Panc1 (cell line): ENCODE measurements around the gene SDC3. TPM values are rescaled to one million over a fixed set of nuclear protein-coding genes. Genes with fewer than 3 reads are reported as not detected.

Source experiments
- ATAC-seq: fragments of 200-7000 bp; cut with Tn5 transposase; 2 replicates; pipeline ENCODE4 v1.9.1; 2020; ENCODE audit warnings: mild to moderate bottlenecking, moderate library complexity
- BruUV-seq: library from RNA; stranded (reverse); fragments of 400-500 nt; replicated peaks from 2 replicates; lab custom pipeline; 2021; lab: Mats Ljungman, UMichigan
- CTCF ChIA-PET: fragments of 300-600 bp; sonication (Branson Sonifier 250); formaldehyde crosslinking; loops from one replicate; lab custom pipeline; 2022; ENCODE audit warnings: antibody characterized with exemption; lab: Charles Lee
- POLR2A ChIA-PET: fragments of 300-600 bp; sonication (Branson Sonifier 250); formaldehyde crosslinking; loops from one replicate; lab custom pipeline; 2022; ENCODE audit warnings: antibody characterized with exemption; lab: Charles Lee
- DNase-seq: peaks from one replicate; pipeline ENCODE4 v3.0.0-alpha.2; 2010; ENCODE audit warnings: low read depth, low spot score
- H3K27ac ChIP-seq: 2 replicates; pipeline ENCODE4 v1.5.1; 2011; ENCODE audit warnings: mild to moderate bottlenecking, low read length, inconsistent platforms
- H3K27me3 ChIP-seq: fragments of 200-500 bp; sonication (Bioruptor generic); 2 replicates; pipeline ENCODE4 v1.6.0; 2014; ENCODE audit warnings: low read length, inconsistent platforms; ENCODE audit not compliant: control insufficient read depth, insufficient read depth
- H3K36me3 ChIP-seq: fragments of 200-500 bp; sonication (Bioruptor generic); 2 replicates; pipeline ENCODE4 v1.5.1; 2014; ENCODE audit warnings: inconsistent platforms, mild to moderate bottlenecking, low read length, moderate library complexity; ENCODE audit not compliant: control insufficient read depth, insufficient read depth
- H3K4me1 ChIP-seq: 2 replicates; pipeline ENCODE4 v1.5.1; 2011; ENCODE audit warnings: inconsistent platforms, mild to moderate bottlenecking, low read length, moderate library complexity; ENCODE audit not compliant: control insufficient read depth, insufficient read depth
- H3K4me3 ChIP-seq, 2 experiments: 2 replicates each; pipeline ENCODE4 v1.5.1; 2011 to 2012; ENCODE audit warnings: low read depth in 2 of 2, low read length in 2 of 2, mild to moderate bottlenecking in 2 of 2, inconsistent platforms in 1 of 2, moderate library complexity in 1 of 2
- H3K9me3 ChIP-seq: fragments of 200-500 bp; sonication (Bioruptor generic); 2 replicates; pipeline ENCODE4 v1.5.1; 2014; ENCODE audit warnings: low read depth, mild to moderate bottlenecking, inconsistent platforms, low read length, moderate library complexity; ENCODE audit not compliant: control insufficient read depth, insufficient read depth
- CTCF ChIP-seq: fragments of 450-650 bp; IDR thresholded peaks from 2 replicates; pipeline ENCODE4 v1.5.1; 2017; ENCODE audit warnings: mild to moderate bottlenecking
- POLR2AphosphoS5 ChIP-seq: IDR thresholded peaks from 2 replicates; pipeline ENCODE4 v1.6.1; 2012; ENCODE audit warnings: mild to moderate bottlenecking, low read depth, low read length, moderate library complexity
- REST ChIP-seq, 2 experiments: IDR thresholded peaks; 2 replicates each; pipeline ENCODE4 v1.6.1; 2011 to 2012; ENCODE audit warnings: low read depth in 2 of 2, control low read depth in 1 of 2, low read length in 1 of 2, mild to moderate bottlenecking in 1 of 2, moderate library complexity in 1 of 2; ENCODE audit not compliant: insufficient read depth in 1 of 2
- SIN3A ChIP-seq: IDR thresholded peaks from 2 replicates; pipeline ENCODE4 v1.6.1; 2012; ENCODE audit warnings: low read depth, mild to moderate bottlenecking, low read length, moderate library complexity, borderline replicate concordance; ENCODE audit not compliant: insufficient read depth
- TCF7L2 ChIP-seq: IDR thresholded peaks from 2 replicates; pipeline ENCODE4 v1.6.1; 2011; ENCODE audit warnings: mild to moderate bottlenecking, low read depth, low read length, inconsistent platforms
- in situ Hi-C: cut with HindIII; loops from 2 replicates; pipeline ENCODE4 v1.10.0; 2016; ENCODE audit warnings: low sequenced_read_pairs, low pct_unique_long_range_greater_than_20kb
- intact Hi-C: fragments of 100-400 bp; cut with micrococcal nuclease; formaldehyde crosslinking; loops from one replicate; pipeline ENCODE4 v1.10.0; 2022; ENCODE audit not compliant: unreplicated experiment
- total RNA-seq: library from RNA; stranded (reverse); gene quantifications from one replicate; pipeline ENCODE4 v1.2.1, GENCODE V29; 2021; ENCODE audit not compliant: unreplicated experiment

SDC3 gene
- total RNA-seq, 1 experiment from 2014 or later: 36.1 TPM

DNA sequence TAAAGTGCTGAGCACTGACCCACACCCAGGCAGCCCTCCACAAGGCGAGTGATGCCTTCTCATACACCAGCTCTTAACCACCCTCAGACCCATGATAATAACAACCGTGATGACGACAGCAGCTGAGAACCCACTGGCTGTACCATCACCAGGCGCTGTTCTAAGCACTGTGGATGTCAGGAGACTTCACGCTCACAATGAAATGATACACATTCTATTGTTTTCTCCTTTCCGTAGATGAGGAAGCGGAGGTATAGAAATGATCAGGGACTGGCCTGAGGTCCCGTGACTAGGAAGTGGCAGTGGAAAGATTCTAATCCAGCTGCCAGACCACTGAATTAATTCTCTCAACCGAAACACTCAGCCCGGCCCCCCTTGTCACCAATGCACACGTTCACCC, 32.6 kb downstream of the SDC3 start:
- Histone ChIP-seq H3K27me3 (no peaks in the 10 kb centered on the region), H3K36me3 (no peaks in the 10 kb centered on the region), H3K4me3 (no peak overlapping the region), H3K4me1 (peaks cover 3% of the 10 kb centered on the region; the same call in 1 of the 2 replicates), H3K27ac (no peak overlapping the region), H3K9me3 (no peaks in the 10 kb centered on the region)
- ChIA-PET POLR2A (no interaction called here), CTCF (no interaction called here)
- intact Hi-C loops (no loop called here), in situ Hi-C loops (no loop called here)
- DNase-seq (no peak), ATAC-seq (no peak)
- no TSS peak for BruUV-seq
- TF ChIP-seq TCF7L2 (no peak), REST (IDR thresholded peaks at IDR 0.05; ENCODE audit: insufficient read depth in 1 of 2, low read depth in 2 of 2, low read length in 1 of 2) (no peak), POLR2AphosphoS5 (no peak), CTCF (no peak), SIN3A (no peak)

DNA sequence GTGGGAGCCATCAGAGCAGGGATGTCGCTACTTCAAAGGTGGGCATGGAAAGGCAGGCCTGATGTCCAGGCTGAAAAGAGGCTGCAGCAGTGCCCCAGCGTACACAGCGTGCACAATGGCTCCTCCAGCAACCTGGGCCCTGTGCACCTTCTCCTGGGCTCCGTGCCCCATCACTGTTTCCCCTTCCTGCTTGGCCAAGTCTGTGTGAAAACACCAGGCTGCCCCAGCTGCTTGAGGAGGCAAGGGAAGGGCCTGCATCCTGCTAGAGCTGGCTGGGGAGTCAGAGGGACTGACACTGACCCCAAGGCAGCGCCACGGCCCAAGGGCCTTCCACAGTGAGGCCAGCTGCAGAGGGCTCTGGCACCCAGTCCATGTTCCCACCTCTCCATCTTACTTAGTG, 33.4 kb downstream of the SDC3 start:
- intact Hi-C loops: no loop called here
- ChIA-PET POLR2A (no interaction called here), CTCF (no interaction called here)
- H3K4me1 ChIP-seq: peaks cover 3% of the 10 kb centered on the region; the same call in 1 of the 2 replicates
- BruUV-seq: no TSS peak
- H3K9me3 ChIP-seq: no peaks in the 10 kb centered on the region
- no peaks in the 10 kb centered on the region for H3K36me3 ChIP-seq
- in situ Hi-C loops: no loop called here
- H3K27me3 ChIP-seq: no peaks in the 10 kb centered on the region
- TF ChIP-seq CTCF (no peak), REST (IDR thresholded peaks at IDR 0.05; ENCODE audit: insufficient read depth in 1 of 2, low read depth in 2 of 2, low read length in 1 of 2) (no peak), TCF7L2 (no peak), POLR2AphosphoS5 (no peak), SIN3A (no peak)
- DNase-seq (no peak), ATAC-seq (no peak)
- H3K27ac ChIP-seq: no peak overlapping the region
- H3K4me3 ChIP-seq: no peak overlapping the region
